MCF 10A (cell line): ENCODE measurements around the gene TPP2. TPM values are rescaled to one million over a fixed set of nuclear protein-coding genes. Genes with fewer than 3 reads are reported as not detected.

Experiments used
- Bru-seq: library from RNA; stranded (reverse); fragments of 400-500 nt; gene quantifications from one replicate; lab custom pipeline; 2021; lab: Mats Ljungman, UMichigan
- BruChase-seq, 2 experiments: library from RNA; stranded (reverse); fragments of 400-500 nt; gene quantifications; one replicate each; lab custom pipeline; 2021; lab: Mats Ljungman, UMichigan
- BruUV-seq: library from RNA; stranded (reverse); fragments of 400-500 nt; replicated peaks from 2 replicates; lab custom pipeline; 2021; lab: Mats Ljungman, UMichigan
- CTCF ChIA-PET: fragments of 300-600 bp; sonication (Branson Sonifier 250); formaldehyde crosslinking; extraction: SDS; loops from one replicate; lab custom pipeline; 2021; ENCODE audit warnings: antibody characterized with exemption, inconsistent platforms; lab: Yijun Ruan, JAX
- POLR2A ChIA-PET: fragments of 300-600, 350-650 bp; sonication (Branson Sonifier 250); formaldehyde crosslinking; extraction: SDS; loops from one replicate; lab custom pipeline; 2020; ENCODE audit warnings: antibody characterized with exemption, inconsistent platforms; lab: Yijun Ruan, JAX
- DNase-seq: peaks from one replicate; pipeline ENCODE4 v3.0.0-alpha.2; 2018; ENCODE audit not compliant: unreplicated experiment
- H3K27ac Mint-ChIP-seq: one replicate; pipeline ENCODE4 v1.8.0; 2022; ENCODE audit warnings: mild to moderate bottlenecking, low read depth, mixed read lengths; ENCODE audit not compliant: unreplicated experiment
- H3K27me3 Mint-ChIP-seq: one replicate; pipeline ENCODE4 v1.8.0; 2022; ENCODE audit warnings: mixed read lengths; ENCODE audit not compliant: insufficient read depth, unreplicated experiment
- H3K36me3 Mint-ChIP-seq: one replicate; pipeline ENCODE4 v1.8.0; 2022; ENCODE audit warnings: mild to moderate bottlenecking, moderate library complexity, mixed read lengths; ENCODE audit not compliant: insufficient read depth, unreplicated experiment
- H3K4me1 Mint-ChIP-seq: one replicate; pipeline ENCODE4 v1.8.0; 2022; ENCODE audit warnings: mixed read lengths; ENCODE audit not compliant: insufficient read depth, unreplicated experiment
- H3K4me3 Mint-ChIP-seq: one replicate; pipeline ENCODE4 v1.8.0; 2022; ENCODE audit warnings: mild to moderate bottlenecking, moderate library complexity, mixed read lengths; ENCODE audit not compliant: unreplicated experiment
- H3K9me3 Mint-ChIP-seq: one replicate; pipeline ENCODE4 v1.8.0; 2022; ENCODE audit warnings: mixed read lengths; ENCODE audit not compliant: unreplicated experiment
- CTCF ChIP-seq: fragments of 200-600 bp; IDR thresholded peaks from one replicate; pipeline ENCODE4 v1.8.0; 2022; ENCODE audit warnings: antibody characterized with exemption, mild to moderate bottlenecking; ENCODE audit not compliant: unreplicated experiment
- intact Hi-C: fragments of 100-400 bp; cut with micrococcal nuclease; formaldehyde crosslinking; loops from 2 replicates; pipeline ENCODE4 v1.14.1; 2022
- long read RNA-seq: library from polyadenylated mRNA; stranded (forward); transcript quantifications from one replicate; pipeline ENCODE4 v2.0.0, GENCODE V29; 2022
- total RNA-seq: library from RNA; stranded (reverse); gene quantifications from 2 replicates; pipeline ENCODE4 v1.2.3, GENCODE V29; 2022

The TPP2 gene
- 35.1 and 44.2 TPM in 2 replicates for total RNA-seq
- percentile 89 among the genes with signal in this experiment for Bru-seq, nascent RNA
- BruChase-seq, experiment 1, labeled RNA remaining after a 6-hour chase, result percentile 81 among the genes with signal in this experiment
- BruChase-seq, experiment 2, labeled RNA remaining after a 2-hour chase, result percentile 87 among the genes with signal in this experiment
- long read RNA-seq, full-length matches to known transcripts, result 60 of 80 reads
- long read RNA-seq, partial matches to known transcripts, result 4 of 80 reads
- long read RNA-seq, other reads (novel, unspliced or antisense), result 16 of 80 reads

GRCh38 chr13:102596147-102597028 is at the start of gene TPP2:
TSS of gene TPP2 (plus strand) at chr13:102596986. CDS start at chr13:102597039, 53 bp downstream.
- H3K4me1 Mint-ChIP-seq, result peaks cover 42% of the 10 kb centered on the region
- CTCF ChIA-PET, result interaction anchor here (0.6 to 2.4 kb wide), 10 partner anchors 17 to 298 kb away, joined by 3 to 10 read pairs (median 4); no protein-coding TSS in a partner anchor
- TF ChIP-seq CTCF, result no peak
- POLR2A ChIA-PET, result interaction anchor here (0.5 to 8.3 kb wide), 38 partner anchors 9 to 715 kb away, joined by 3 to 156 read pairs (median 5); partner anchors contain the start of genes BIVM, ERCC5, POGLUT2 and TEX30
- H3K27ac Mint-ChIP-seq, result peak within 1 kb of the TSS; percentile 96
- peak; percentile 97 for DNase-seq
- TSS peak; percentile 62 for BruUV-seq
- intact Hi-C loops, result loop anchor here (1.0 to 2.0 kb wide), 3 partner anchors 129 to 249 kb away; partner anchors contain the start of gene TEX30
- no peaks in the 10 kb centered on the region for H3K9me3 Mint-ChIP-seq
- H3K4me3 Mint-ChIP-seq, result peak within 1 kb of the TSS; percentile 82
- H3K36me3 Mint-ChIP-seq, result peaks cover 12% of the 10 kb centered on the region
- H3K27me3 Mint-ChIP-seq, result no peaks in the 10 kb centered on the region

- peak; percentile 16 for DNase-seq
- Mint-ChIP-seq H3K4me3 (no peak overlapping the region), H3K27ac (no peak overlapping the region), H3K27me3 (no peaks in the 10 kb centered on the region), H3K4me1 (peaks cover 6% of the 10 kb centered on the region), H3K36me3 (no peaks in the 10 kb centered on the region), H3K9me3 (peaks cover 5% of the 10 kb centered on the region)
- TF ChIP-seq CTCF, result no peak
- intact Hi-C loops, result no loop called here
- BruUV-seq, result no TSS peak
- ChIA-PET POLR2A (no interaction called here), CTCF (interaction anchor here (1.1 kb wide), 1 partner anchor 42 kb away, joined by 3 read pairs; no protein-coding TSS in a partner anchor)
These were observed 48.0 kb upstream of the TPP2 start for GRCh38 chr13:102548811-102549210.

- Mint-ChIP-seq H3K27ac (no peak overlapping the region), H3K4me1 (peaks cover 6% of the 10 kb centered on the region), H3K27me3 (no peaks in the 10 kb centered on the region), H3K36me3 (no peaks in the 10 kb centered on the region), H3K4me3 (no peak overlapping the region), H3K9me3 (no peaks in the 10 kb centered on the region)
- POLR2A ChIA-PET, result no interaction called here
- DNase-seq, result no peak
- intact Hi-C loops, result loop anchor here (10.0 kb wide), 1 partner anchor 756 kb away; no protein-coding TSS in a partner anchor
- TF ChIP-seq CTCF, result no peak
- BruUV-seq, result no TSS peak
- CTCF ChIA-PET, result interaction anchor here (0.6 to 0.9 kb wide), 2 partner anchors 60 to 594 kb away, joined by 3 to 5 read pairs; no protein-coding TSS in a partner anchor
These were observed 46.3 kb upstream of the TPP2 start for GRCh38 chr13:102550507-102550906.
